Caki2 (cell line): ENCODE results near the gene FAM72C. TPM values are rescaled to one million over a fixed set of nuclear protein-coding genes. Genes with fewer than 3 reads are reported as not detected.
"Not testable (repeated sequence)": the region's sequence is repeated elsewhere in the genome, so short reads cannot be mapped to it uniquely, and the experiment has no call there.

Source experiments
- DNase-seq: peaks from one replicate; pipeline ENCODE4 v3.0.0-alpha.2; 2015; ENCODE audit warnings: low read depth
- in situ Hi-C: cut with HindIII; loops from 2 replicates; pipeline ENCODE4 v1.10.0; 2016; ENCODE audit warnings: low sequenced_read_pairs, low pct_unique_long_range_greater_than_20kb, mixed read lengths
- total RNA-seq: library from RNA; depleted of rRNA; stranded (reverse); fragments of >200 nt; shearing (Covaris generic); gene quantifications from 2 replicates; pipeline ENCODE4 v1.2.3, GENCODE V29; 2014; ENCODE audit warnings: low replicate concordance; rRNA removed

Gene FAM72C
- total RNA-seq: 2.3 and 6.8 TPM in 2 replicates

GRCh38 chr1:143971924-143972700, at the start of gene FAM72C:
FAM72C (minus strand) TSS chr1:143971986; CDS start chr1:143971141, 845 bp downstream.
- DNase-seq, in situ Hi-C loops: not testable (repeated sequence)

GRCh38 chr1:144020001-144020738, 48.4 kb upstream of the FAM72C start:
- DNase-seq, in situ Hi-C loops: not testable (repeated sequence)

DNA sequence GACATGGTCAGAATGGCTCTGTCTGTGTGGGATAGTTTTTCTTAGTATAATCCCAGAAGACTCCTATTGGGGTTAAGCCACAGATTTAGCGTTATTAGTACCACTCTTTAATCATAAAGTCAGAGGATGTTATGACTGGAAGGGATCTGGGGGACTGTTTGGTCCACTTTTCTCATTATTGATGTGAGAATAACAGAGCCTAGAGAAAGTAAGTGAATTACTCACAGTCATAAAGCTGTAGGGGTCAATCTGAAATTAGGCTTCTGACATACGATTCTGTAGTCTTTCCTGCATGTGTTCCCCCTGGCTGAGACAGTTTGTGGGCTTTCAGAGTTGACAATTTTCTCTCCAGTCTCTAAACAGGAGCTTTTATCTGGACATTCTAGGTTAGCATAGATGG, 47.3 kb upstream of the FAM72C start:
- in situ Hi-C loops, DNase-seq: not testable (repeated sequence)

- DNase-seq, in situ Hi-C loops: not testable (repeated sequence)
Measured at GRCh38 chr1:144015180-144015966, 43.6 kb upstream of the FAM72C start.

- in situ Hi-C loops, DNase-seq: not testable (repeated sequence)
Measured at GRCh38 chr1:144014528-144014927, 42.7 kb upstream of the FAM72C start.

DNA sequence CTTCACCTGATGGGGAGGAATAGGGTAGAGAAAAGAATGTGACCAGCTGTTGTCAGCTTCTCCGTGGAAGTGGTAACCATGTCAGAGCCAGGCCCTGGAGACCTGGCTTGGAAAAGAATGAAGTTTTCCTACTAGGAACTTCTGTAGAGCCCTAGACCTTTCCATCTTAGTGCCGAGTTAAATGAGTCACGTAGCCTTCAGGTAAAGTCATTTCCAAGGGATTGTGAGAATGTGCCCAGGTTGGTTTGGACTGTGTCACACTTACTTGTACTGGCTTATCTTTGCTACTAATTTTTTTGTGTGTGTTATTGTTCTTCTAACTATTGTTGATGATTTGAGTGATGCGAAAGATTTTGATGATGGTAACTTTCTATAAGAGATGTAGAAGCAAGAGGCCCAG, 42.3 kb upstream of the FAM72C start:
- in situ Hi-C loops, DNase-seq: not testable (repeated sequence)

GRCh38 chr1:144012168-144012733, 40.5 kb upstream of the FAM72C start:
- in situ Hi-C loops, DNase-seq: not testable (repeated sequence)

- in situ Hi-C loops, DNase-seq: not testable (repeated sequence)
Measured at GRCh38 chr1:144009410-144009809, 37.6 kb upstream of the FAM72C start.

GRCh38 chr1:144004259-144004658, 32.5 kb upstream of the FAM72C start:
- DNase-seq, in situ Hi-C loops: not testable (repeated sequence)

DNA sequence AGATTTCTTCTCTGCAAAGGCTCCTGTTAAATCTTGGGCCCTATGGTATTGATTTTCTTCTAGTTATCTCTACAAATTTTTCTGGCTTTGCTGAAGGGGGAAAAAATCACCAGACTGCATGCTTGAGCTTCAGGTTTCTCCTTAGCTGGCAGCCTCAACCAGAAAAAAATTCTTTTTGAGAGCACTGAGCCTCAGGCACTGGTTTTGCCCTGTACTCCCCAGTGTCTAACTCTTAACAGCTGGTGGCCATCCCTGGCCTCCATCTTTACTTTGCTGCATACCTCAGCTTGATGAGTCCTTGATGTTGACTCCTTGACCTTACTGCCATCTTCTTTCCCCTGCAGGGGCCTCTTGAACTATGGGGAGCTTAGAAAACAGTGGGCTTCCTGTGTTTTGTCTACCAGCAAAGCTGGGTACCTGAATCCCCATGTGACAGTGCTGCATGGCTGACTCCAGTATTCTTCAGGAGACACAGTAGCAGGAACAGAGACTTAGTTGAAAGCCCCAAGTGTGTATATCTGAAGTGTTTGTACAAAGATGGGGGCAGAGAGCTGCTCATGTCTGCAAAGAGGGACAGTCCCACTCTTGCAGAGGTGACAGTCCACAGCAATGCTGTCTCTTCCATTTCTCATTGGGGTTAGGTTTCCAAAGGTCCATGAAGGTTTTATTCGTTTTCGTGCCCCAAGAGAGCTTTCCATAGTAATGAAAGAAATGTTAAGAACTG, 31.7 kb upstream of the FAM72C start:
- in situ Hi-C loops, DNase-seq: not testable (repeated sequence)

- DNase-seq, in situ Hi-C loops: not testable (repeated sequence)
Measured at GRCh38 chr1:144002141-144002881, 30.5 kb upstream of the FAM72C start.

DNA sequence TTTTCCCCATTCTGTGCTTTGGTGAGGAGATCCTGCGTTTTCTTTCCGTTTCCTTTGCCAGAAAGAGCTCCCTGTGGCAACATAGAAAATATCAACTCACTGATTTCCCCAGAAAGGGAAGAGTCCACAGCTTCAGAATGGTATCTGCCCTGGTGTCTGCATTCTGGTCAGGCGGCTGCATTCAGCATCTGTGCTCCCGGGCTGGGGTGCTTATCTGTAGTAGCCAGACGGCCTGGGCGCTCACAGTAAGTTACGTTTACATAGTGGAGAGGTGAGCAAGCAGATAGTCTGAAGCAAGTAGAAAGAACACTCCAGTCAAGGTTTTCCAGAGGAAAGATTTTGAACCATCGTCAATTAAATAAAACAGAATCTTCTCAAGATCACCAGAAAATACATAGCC, 29.3 kb upstream of the FAM72C start:
- in situ Hi-C loops, DNase-seq: not testable (repeated sequence)

- in situ Hi-C loops, DNase-seq: not testable (repeated sequence)
Measured at GRCh38 chr1:143996020-143996419, 24.2 kb upstream of the FAM72C start.

- DNase-seq, in situ Hi-C loops: not testable (repeated sequence)
Measured at GRCh38 chr1:143993301-143993907, 21.6 kb upstream of the FAM72C start.

DNA sequence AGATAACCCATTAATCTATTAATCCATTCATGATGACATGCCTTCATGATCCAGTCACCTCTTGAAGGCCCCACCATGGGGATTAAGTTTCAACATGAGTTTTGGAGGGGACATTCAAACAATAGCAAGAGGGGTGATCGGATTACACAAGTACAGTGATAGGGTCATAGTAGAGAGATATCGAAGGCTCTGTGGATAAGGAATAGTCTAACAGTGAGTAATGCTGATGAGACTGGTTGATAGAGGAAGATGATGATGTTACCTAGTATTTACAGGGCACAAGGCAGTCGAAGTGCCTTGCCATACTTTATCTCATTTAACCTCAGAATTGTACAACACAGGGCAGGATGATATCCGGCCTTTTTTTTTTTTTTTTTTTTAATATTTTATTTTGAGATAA, 18.9 kb upstream of the FAM72C start:
- in situ Hi-C loops, DNase-seq: not testable (repeated sequence)

DNA sequence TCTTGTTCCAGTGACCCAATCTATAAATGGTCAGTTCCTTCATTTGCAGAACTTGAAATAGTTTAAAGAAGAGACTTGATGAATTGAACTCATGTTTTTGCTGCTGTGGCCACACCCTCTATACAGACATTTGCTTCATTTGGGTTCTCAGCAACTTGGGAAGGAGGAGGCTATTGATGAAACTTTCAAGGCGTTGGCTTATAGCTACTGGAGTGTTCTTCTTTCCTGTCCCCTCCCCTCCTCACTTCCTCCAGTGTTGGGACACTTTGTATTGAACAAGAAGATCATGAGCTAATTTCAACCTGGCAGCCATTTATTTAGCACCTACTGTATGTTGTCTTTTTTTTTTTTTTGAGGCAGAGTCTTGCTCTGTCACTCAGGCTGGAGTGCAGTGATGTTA, 17.9 kb upstream of the FAM72C start:
- DNase-seq, in situ Hi-C loops: not testable (repeated sequence)

- in situ Hi-C loops, DNase-seq: not testable (repeated sequence)
Measured at GRCh38 chr1:143989427-143989712, 17.6 kb upstream of the FAM72C start.
